ENCODE data around the gene CDK5RAP3. TPM values are rescaled to one million over a fixed set of nuclear protein-coding genes. Genes with fewer than 3 reads are reported as not detected.

The CDK5RAP3 gene
- total RNA-seq, 1 experiment from 2014 or later, result 149 TPM

- Histone ChIP-seq H4K20me1 (ENCODE audit: control insufficient read depth, insufficient read depth, insufficient read length) (no peaks in the 10 kb centered on the region), H3K18ac (ENCODE audit: insufficient read length, low read depth, low read length) (no peak overlapping the region), H2BK12ac (ENCODE audit: insufficient read length, low read depth, low read length) (no peak overlapping the region), H3K9ac (ENCODE audit: extremely low read depth, insufficient read length, low read length) (no peak overlapping the region), H3K56ac (ENCODE audit: insufficient read length, low read depth, low read length) (no peak overlapping the region), H4K91ac (ENCODE audit: insufficient read length, low read depth, low read length) (no peak overlapping the region), H3K4me2 (ENCODE audit: insufficient read depth, insufficient read length, low read length) (no peak overlapping the region), H3K27ac (ENCODE audit: insufficient read length, low read depth, low read length) (no peak overlapping the region), H3K4ac (ENCODE audit: low read depth, low read length) (no peak overlapping the region), H2BK15ac (ENCODE audit: low read depth, low read length) (no peak overlapping the region), H4K8ac (replicated peaks; ENCODE audit: insufficient read length, low read depth, low read length) (no peak overlapping the region), H4K5ac (ENCODE audit: insufficient read length, low read depth, low read length) (no peak overlapping the region), H3K27me3 (ENCODE audit: insufficient read depth, low read length) (no peaks in the 10 kb centered on the region), H3K23me2 (ENCODE audit: insufficient read length, low read depth, low read length, poor library complexity, severe bottlenecking) (peaks cover 3% of the 10 kb centered on the region), H3K14ac (ENCODE audit: insufficient read depth, low read length) (no peak overlapping the region), H3K79me2 (ENCODE audit: insufficient read depth, low read length) (no peaks in the 10 kb centered on the region), H3K23ac (ENCODE audit: insufficient read length, low read depth, low read length) (no peak overlapping the region), H2BK120ac (ENCODE audit: low read depth, low read length, poor library complexity, severe bottlenecking) (no peak overlapping the region), H2BK5ac (ENCODE audit: insufficient read length, low read length) (no peak overlapping the region), H3K9me3 (ENCODE audit: control insufficient read depth, low read depth, low read length) (no peaks in the 10 kb centered on the region), H2AFZ (ENCODE audit: low read length) (no peak overlapping the region), H3K4me1 (ENCODE audit: insufficient read depth, low read length) (peaks cover 7% of the 10 kb centered on the region; the same call in 1 of the 2 replicates), H3T11ph (ENCODE audit: low read length) (no peak overlapping the region), H2AK5ac (ENCODE audit: insufficient read length, low read length) (no peak overlapping the region), H2BK20ac (ENCODE audit: low read depth, low read length, poor library complexity, severe bottlenecking) (no peak overlapping the region), H3K79me1 (ENCODE audit: insufficient read depth, low read depth, low read length, poor library complexity, severe bottlenecking) (no peaks in the 10 kb centered on the region)
- Mint-ChIP-seq H3K4me3 (no peak overlapping the region), H3K27ac (no peak overlapping the region; a peak in 1 of 7 replicates), H3K27me3 (ENCODE audit: low read depth) (peaks cover 3% of the 10 kb centered on the region), H3K9me3 (no peaks in the 10 kb centered on the region; a peak in 1 of 5 replicates), H3K4me1 (peaks cover 68 to 79% of the 10 kb centered on the region in 2 experiments), H3K36me3 (ENCODE audit: insufficient read depth in 1 of 3, low read depth in 3 of 3) (peaks cover 0 to 5% (median 0%) of the 10 kb centered on the region in 3 experiments; a peak in 3 of 7 replicates)
- TF ChIP-seq, protein P1, sequence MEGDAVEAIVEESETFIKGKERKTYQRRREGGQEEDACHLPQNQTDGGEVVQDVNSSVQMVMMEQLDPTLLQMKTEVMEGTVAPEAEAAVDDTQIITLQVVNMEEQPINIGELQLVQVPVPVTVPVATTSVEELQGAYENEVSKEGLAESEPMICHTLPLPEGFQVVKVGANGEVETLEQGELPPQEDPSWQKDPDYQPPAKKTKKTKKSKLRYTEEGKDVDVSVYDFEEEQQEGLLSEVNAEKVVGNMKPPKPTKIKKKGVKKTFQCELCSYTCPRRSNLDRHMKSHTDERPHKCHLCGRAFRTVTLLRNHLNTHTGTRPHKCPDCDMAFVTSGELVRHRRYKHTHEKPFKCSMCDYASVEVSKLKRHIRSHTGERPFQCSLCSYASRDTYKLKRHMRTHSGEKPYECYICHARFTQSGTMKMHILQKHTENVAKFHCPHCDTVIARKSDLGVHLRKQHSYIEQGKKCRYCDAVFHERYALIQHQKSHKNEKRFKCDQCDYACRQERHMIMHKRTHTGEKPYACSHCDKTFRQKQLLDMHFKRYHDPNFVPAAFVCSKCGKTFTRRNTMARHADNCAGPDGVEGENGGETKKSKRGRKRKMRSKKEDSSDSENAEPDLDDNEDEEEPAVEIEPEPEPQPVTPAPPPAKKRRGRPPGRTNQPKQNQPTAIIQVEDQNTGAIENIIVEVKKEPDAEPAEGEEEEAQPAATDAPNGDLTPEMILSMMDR (conservative IDR thresholded peaks at IDR 0.05), result no peak
- no peak for DNase-seq
- WGBS (ENCODE audit: extremely low coverage, insufficient read length, low lambda C conversion rate), result no CpG with 5 or more reads among the region's 1 CpG
These were observed 18.8 kb downstream of the CDK5RAP3 start for GRCh38 chr17:47989700-47990099.
